ENCODE measurements around the gene PREP.

Gene PREP

DNA sequence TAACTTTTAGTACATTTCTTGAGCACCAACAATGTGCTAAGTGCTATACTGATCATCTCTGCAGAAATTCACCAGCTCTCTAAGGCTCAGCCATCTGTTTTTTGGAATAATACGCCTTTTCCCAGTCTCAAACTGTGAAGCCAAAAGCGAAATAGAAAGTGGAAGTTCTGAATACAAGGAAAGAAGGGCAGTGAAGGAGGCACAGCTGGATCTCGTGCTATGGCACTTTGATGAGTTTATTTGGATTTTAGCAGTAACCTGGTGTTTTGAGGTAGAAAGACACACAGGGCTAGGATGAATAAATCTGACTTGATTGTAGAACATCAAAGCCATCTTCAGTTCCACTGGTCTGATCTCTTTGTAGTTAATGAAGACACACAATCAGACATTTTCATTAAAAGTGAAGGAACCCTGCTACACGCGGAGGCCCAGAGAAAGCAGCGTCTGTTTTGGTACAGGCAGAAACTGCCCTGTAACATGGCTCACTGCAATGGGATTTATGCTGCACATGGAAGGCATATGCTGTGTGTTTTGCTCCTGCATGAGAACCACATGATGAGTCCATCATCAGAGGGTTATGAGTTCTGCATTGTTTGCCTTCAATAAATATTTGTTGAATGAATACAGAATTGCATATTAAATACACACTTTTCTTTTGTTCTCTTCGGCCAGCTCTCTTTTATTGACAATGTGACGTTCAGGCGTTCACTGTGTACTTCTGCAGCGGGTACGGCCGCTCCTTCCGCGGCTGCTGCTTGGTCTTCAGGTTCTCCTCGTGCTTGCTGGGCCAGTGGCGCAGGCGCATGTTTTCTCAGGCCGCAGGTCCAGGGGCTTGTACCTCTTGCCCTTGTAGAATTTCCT is 100.9 kb downstream of the PREP start:
- TF ChIP-seq, protein P1, sequence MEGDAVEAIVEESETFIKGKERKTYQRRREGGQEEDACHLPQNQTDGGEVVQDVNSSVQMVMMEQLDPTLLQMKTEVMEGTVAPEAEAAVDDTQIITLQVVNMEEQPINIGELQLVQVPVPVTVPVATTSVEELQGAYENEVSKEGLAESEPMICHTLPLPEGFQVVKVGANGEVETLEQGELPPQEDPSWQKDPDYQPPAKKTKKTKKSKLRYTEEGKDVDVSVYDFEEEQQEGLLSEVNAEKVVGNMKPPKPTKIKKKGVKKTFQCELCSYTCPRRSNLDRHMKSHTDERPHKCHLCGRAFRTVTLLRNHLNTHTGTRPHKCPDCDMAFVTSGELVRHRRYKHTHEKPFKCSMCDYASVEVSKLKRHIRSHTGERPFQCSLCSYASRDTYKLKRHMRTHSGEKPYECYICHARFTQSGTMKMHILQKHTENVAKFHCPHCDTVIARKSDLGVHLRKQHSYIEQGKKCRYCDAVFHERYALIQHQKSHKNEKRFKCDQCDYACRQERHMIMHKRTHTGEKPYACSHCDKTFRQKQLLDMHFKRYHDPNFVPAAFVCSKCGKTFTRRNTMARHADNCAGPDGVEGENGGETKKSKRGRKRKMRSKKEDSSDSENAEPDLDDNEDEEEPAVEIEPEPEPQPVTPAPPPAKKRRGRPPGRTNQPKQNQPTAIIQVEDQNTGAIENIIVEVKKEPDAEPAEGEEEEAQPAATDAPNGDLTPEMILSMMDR (IDR thresholded peaks at IDR 0.05; ENCODE audit: unreplicated experiment in 3 of 3) = no peak
- Mint-ChIP-seq H3K9me3 (no peaks in the 10 kb centered on the region), H3K27ac (no peak overlapping the region), H3K4me3 (no peak overlapping the region), H3K4me1 (peaks cover 20% of the 10 kb centered on the region), H3K36me3 (ENCODE audit: low read depth) (peaks cover 24% of the 10 kb centered on the region), H3K27me3 (ENCODE audit: low read depth) (no peaks in the 10 kb centered on the region)

DNA sequence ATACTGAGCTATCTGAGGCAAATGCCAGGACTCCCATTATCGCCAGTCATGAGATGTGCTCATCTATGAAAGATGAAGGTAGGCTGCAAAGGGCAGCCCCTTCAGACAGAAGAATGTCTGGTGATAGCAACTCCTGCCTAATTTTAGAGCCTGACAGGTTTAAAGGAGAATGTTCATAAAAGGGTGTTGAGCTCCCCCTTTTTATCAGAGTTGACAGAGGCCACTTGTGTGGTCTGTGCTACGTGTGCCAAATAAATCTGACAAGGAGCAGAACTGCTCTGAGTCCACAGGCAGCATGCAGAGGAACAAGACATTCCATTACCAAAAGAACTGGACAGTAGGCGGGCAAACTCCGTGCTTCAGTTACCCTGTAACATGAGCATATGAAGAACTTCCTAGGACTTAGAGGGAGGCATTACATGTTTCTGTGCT is 101.8 kb downstream of the PREP start:
- H3K36me3 Mint-ChIP-seq (ENCODE audit: low read depth) = peaks cover 26% of the 10 kb centered on the region
- H3K27me3 Mint-ChIP-seq (ENCODE audit: low read depth) = no peaks in the 10 kb centered on the region
- no peak overlapping the region for H3K4me3 Mint-ChIP-seq
- no peak overlapping the region for H3K27ac Mint-ChIP-seq
- H3K9me3 Mint-ChIP-seq = peaks cover 2% of the 10 kb centered on the region
- H3K4me1 Mint-ChIP-seq = peaks cover 20% of the 10 kb centered on the region
- TF ChIP-seq, protein P1 (IDR thresholded peaks at IDR 0.05; ENCODE audit: unreplicated experiment in 3 of 3) = no peak

DNA sequence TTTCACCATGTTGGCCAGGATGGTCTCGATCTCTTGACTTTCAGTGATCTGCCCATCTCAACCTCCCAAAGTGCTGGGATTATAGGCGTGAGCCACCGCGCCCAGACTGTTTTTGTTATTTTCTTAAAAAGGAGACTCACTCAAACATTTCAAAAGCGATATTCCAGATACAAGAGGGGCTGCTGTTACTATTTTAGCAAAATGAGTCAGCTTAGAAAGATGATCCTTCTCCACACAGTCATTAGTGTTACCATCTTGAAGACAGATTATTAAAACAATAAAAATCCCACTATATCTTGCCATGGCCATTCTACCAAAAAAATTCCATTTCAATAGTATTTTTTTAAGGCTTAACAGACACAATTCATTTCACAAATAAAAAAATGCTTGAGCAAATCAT is 102.8 kb downstream of the PREP start:
- Mint-ChIP-seq H3K4me1 (peaks cover 16% of the 10 kb centered on the region), H3K27me3 (ENCODE audit: low read depth) (no peaks in the 10 kb centered on the region), H3K9me3 (peaks cover 9% of the 10 kb centered on the region), H3K27ac (no peak overlapping the region), H3K36me3 (ENCODE audit: low read depth) (peaks cover 34% of the 10 kb centered on the region), H3K4me3 (no peak overlapping the region)
- TF ChIP-seq, protein P1 (IDR thresholded peaks at IDR 0.05; ENCODE audit: unreplicated experiment in 3 of 3) = no peak

DNA sequence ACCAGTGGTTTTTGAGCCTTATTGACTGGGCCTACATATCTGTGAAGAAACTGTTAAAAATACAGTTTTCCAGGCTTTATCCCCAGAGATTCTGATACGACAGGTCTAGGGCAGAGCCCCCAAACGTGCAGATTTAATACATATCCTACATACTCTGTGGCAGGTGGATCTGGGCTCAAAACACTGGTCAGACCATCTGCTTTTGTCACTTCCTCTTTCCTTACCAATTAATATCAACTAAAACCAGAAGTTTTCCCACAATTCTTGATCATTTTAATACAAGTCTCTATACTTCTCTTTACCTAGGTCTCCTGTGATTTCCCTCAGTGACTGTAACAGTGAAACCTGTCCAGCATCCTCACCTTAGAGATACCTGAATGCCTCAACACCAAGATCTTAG is 108.8 kb downstream of the PREP start:
- H3K9me3 Mint-ChIP-seq = peaks cover 21% of the 10 kb centered on the region
- H3K27me3 Mint-ChIP-seq (ENCODE audit: low read depth) = no peaks in the 10 kb centered on the region
- H3K36me3 Mint-ChIP-seq (ENCODE audit: low read depth) = peaks cover 56% of the 10 kb centered on the region
- TF ChIP-seq, protein P1 (IDR thresholded peaks at IDR 0.05; ENCODE audit: unreplicated experiment in 3 of 3) = no peak
- H3K4me1 Mint-ChIP-seq = no peaks in the 10 kb centered on the region
- H3K27ac Mint-ChIP-seq = no peak overlapping the region
- H3K4me3 Mint-ChIP-seq = no peak overlapping the region

DNA sequence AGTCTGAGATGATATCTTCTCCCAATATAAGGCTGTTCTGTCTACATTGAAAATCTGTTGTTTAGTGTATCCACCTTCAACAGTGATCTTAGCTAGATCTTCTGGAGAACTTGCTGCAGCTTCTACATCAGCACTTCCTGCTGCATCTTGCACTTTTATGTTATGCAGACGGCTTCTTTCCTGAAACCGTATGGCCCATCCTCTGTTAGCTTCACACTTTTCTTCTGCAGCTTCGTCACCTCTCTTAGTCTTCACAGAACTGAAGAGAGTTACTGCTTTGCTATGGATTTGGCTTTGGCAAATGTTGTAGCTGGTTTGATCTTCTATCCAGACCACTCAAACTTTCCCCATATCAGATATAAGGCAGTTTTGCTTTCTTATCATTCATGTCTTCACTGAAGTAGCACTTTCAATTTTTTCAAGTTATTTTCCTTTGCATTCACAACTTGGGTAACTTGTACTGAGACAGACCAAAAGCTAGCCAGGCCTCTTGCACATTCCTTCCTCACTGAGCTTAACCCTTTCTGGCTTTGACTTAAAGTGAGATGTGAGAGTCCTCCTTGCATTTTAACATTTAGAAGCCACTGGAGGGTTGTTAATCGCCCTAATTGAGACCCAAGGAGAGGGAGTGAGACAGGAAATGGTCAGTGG is 110.1 kb downstream of the PREP start:
- Mint-ChIP-seq H3K36me3 (ENCODE audit: low read depth) (peaks cover 65% of the 10 kb centered on the region), H3K4me1 (no peaks in the 10 kb centered on the region), H3K27me3 (ENCODE audit: low read depth) (no peaks in the 10 kb centered on the region), H3K9me3 (peaks cover 21% of the 10 kb centered on the region), H3K4me3 (no peak overlapping the region), H3K27ac (no peak overlapping the region)
- TF ChIP-seq, protein P1 (IDR thresholded peaks at IDR 0.05; ENCODE audit: unreplicated experiment in 3 of 3) = no peak
